HG03469 (cell line): ENCODE measurements around the gene NSMF.

Experiments
- ATAC-seq: cut with Tn5 transposase; IDR thresholded peaks from one replicate; pipeline ENCODE4 v1.9.1; 2021; ENCODE audit warnings: mild to moderate bottlenecking, moderate library complexity, moderate number of reproducible peaks; ENCODE audit not compliant: unreplicated experiment

NSMF gene

DNA sequence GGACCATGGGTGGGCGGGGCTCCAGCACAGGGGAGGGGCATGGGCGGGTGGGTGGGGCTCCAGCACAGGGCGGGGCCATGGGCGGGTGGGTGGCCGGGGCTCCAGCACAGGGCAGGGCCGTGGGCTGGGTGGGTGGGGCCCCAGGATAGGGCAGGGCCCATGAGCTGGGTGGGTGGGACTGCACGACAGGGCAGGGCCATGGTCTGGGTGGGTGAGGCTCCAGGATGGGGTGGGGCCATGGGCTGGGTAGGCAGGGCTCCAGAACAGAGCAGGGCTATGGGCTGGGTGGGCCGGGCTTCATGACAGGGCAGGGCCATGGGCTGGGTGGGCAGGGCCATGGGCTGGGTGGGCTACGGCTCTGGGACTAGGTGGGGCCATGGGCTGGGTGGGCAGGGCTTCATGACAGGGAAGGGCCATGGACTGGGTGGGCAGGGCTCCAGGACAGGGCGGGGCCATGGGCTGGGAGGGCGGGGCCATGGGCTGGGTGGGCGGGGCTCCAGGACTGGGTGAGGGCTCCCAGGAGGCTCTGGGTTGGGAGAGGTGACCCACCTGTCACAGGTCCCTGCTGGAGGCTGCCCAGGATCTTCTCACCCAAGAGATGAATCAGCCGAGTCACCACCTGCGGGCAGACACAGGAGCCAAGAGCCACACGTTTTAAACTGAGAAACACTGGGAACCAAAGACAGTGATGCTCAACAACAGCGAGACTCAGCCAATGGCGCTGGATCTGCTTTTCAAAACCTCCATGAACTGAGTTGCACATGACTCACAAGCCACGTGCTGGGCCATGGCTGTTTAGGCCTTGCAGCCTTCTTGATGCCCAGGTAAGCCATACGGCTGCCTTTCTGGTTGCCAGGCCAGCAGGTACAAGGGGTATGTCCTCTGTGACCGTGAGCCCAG is 33.6 kb upstream of the NSMF start:
- no peak for ATAC-seq

DNA sequence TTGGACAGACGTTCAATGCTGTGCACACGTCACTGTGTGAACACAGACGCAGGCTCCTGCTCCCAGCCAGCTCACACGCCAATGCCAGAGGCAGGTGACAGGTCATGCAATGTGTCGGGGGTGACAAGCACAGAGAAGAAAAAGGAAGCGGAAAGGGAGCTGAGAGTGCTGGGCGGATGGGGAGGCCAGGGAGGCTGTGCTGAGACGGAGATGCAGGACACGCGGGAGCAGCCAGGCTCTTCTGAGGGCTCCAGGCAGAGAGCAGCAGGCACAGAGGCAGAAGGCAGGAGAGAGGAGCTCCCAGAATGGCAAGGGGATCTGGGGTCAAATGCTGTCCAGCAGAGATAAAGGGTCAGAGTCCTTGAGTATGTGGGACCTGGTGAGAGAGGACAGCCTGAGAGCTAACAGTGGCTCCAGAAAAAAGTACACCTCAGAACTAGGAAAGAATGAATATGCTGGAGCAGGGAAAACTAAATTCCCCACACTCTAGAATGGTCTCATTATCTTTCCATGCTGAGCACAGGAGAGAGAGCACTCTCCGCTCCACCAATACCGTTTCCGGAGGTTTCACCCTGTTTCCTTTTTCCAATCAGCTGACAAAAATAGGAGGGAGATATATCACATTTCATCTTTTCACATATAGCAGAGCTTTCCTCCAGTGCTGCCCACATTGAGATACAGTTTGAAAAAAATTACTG is 32.8 kb upstream of the NSMF start:
- no peak for ATAC-seq

DNA sequence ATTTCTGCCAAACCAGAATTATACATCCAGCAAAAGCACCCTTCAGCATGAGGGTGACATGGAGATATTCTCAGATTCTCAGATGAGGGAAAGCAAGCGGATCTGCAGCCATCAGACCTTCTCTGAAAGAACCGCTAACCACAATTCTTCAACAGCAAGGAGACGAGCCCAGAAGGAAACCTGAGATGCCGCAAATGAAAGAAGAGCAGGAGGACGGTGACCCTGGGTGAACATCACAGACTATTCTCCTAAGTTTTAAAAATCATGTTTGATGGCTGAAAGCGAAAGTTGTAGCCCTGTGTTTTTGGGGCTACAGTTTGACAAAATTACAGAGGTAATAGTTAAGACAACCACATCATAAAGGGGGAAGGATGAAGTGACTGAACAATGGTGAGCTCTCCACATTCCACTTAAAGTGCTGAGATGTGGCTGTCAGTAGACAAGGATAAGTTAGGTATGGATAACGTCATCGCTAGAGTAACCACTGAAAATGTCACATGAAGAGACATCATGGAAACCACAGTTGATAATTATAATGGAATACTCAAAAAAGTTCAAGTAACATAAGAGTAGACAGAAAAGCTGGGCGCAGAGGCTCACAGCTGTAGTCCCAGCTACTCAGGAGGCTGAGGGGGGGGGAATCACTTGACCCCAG is 31.5 kb upstream of the NSMF start:
- no peak for ATAC-seq

DNA sequence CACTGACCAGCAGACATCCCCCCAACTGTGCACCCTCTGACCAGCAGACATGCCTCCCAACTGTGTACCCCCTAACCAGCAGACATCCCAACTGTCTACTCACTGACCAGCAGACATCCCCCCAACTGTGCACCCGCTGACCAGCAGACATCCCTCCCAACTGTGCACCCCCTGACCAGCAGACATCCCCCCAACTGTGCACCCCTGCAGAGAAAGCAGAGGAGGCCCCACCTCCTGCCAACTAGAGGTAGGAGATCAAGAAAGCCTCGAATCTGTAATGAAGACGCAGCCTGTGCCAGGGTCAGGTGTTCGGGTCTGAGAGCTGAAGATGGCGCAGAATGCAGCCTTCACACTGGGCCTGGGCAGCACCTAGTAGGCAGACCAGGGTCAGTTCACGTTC is 29.8 kb upstream of the NSMF start:
- ATAC-seq, result no peak

DNA sequence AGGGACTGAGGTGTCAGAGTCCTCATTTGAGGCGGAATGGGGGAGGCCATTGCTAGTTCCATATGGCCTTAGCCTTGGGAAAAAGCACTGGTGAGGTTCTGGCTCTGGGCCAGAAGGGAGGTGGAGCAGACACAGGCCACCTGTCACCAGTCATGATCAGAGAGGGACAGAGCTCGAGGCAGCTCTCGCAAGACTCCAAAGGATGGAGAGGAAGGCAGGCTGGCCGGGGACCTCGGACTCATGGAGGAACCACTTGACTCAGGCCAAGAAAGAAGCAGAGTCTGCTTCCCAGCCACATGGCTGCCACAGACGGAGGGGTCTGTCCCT is 29.2 kb upstream of the NSMF start:
- ATAC-seq, result no peak

- ATAC-seq, result no peak
Observed at GRCh38 chr9:137487454-137488326, 28.6 kb upstream of the NSMF start.

- no peak for ATAC-seq
Observed at GRCh38 chr9:137486545-137487453, 27.7 kb upstream of the NSMF start.

DNA sequence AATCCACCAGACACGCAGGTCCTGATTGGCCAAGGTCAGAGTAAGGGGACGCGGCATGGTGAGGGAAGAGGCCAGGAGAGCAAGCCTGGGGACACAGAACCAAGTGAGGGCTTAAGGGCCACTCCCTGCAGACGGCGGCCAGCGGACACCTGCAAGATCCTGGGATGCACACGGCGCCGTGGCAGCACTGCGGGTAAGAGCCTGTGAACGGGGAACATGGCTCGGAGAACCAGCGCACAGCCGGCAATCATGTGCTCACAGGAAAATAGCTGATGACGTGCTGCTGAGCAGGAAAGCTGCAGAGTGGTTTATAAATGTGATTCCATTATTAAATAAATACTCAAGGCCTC is 27.0 kb upstream of the NSMF start:
- no peak for ATAC-seq

- ATAC-seq, result no peak
Observed at GRCh38 chr9:137485343-137486140, 26.4 kb upstream of the NSMF start.

DNA sequence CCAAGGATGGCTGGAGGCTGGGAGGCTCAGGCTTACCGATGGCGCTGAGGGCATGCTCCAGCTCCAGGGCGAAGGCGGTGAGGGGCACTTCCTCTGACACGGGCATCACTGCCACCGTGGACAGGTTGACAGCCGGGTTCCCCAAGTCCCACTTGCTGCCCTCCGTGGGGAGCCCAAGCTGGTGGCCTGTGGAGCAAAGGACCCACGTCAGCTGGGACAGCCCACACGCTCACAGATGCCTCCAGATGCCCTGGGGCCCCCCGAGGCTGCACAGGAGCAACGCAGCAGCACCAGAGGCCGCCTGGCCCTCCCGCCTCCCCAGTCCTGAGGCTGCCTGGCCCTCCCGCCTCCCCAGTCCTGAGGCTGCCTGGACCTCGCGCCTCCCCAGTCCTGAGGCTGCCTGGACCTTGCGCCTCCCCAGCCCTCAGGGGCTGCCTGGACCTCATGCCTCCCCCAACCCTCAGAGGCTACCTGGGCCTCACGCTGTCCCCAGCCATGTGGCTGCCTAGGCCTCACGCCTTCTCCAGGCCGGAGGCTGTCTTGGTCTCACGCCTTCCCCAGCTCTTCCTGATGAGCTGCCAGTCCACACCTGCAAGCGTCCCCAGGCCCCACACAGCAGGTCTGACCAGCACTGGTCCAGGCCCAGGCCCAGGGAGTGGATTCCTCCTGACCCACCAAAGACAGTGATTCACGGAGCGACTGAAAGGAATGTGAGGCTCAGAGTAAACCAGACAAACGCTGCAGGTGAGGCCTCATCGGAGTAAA is 25.6 kb upstream of the NSMF start:
- no peak for ATAC-seq

DNA sequence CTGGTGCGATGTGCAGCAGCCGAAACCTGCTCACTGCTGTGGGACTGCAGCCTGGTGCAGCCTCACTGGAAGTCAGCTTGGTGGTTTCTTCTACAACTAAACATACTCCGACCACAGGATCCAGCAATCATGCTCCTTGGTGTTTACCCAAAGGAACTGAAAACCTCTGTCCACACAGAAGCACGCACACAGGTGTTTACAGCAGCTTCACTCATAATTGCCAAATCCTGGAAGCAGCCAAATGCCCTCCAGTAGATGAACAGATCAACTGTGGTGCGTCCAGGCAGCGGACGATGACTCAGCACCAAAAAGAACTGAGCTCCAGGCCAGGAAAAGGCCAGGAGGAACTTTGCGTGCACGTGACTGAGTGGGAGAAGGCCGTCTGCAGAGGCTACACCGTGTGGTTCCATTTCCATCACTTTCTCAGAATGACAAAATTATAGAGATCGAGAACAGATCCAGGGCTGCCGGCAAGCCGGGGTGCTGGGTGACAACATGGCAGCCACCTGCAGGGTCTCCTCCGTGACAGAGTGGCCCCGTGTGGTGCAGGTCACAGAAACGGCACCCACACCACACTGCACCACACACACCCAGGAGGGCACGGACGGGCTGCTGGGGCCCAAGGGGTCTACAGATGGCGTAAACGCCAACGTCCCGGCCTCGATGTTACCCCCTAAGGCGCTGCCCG is 23.1 kb upstream of the NSMF start:
- ATAC-seq, result no peak

GRCh38 chr9:137480686-137481683 is 21.9 kb upstream of the NSMF start:
- no peak for ATAC-seq

DNA sequence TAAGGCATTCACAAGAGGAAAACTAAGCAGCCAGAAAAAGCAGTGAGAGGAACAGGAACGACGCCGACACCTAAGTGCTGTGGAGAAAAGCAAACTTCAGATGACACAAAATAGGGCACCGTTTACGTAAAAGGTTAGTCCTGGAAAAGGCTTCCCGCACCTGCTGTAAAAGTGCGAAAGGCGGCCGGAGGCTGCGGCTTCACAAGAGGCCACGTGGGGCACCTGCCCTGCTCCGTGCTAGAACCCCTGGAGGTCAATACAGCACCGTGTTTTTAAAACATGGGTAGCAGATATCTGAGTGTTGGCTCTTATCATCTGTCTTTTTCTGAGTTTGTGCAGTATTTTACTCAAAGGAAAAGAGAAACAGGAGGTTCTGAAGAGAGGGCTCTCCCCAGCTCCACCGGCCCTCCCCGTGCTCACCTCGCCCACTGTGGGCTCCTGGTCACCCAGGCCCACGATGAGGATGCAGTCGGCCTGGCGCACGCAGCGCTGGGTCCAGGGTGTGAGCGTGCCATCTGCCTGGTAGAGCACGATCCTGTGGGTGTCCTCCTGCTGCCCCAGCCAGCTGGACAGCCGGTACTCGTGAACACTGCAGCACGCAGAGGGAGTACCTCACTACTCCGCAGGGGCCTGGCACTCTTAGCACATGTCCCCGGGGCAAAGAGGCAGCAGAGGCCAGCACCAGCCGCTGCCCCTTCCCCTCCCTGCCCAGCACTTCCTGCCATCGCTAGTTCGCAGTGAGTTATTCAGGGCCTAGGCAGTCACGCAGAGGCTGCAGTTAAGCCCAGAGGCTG is 21.0 kb upstream of the NSMF start:
- ATAC-seq, result no peak

DNA sequence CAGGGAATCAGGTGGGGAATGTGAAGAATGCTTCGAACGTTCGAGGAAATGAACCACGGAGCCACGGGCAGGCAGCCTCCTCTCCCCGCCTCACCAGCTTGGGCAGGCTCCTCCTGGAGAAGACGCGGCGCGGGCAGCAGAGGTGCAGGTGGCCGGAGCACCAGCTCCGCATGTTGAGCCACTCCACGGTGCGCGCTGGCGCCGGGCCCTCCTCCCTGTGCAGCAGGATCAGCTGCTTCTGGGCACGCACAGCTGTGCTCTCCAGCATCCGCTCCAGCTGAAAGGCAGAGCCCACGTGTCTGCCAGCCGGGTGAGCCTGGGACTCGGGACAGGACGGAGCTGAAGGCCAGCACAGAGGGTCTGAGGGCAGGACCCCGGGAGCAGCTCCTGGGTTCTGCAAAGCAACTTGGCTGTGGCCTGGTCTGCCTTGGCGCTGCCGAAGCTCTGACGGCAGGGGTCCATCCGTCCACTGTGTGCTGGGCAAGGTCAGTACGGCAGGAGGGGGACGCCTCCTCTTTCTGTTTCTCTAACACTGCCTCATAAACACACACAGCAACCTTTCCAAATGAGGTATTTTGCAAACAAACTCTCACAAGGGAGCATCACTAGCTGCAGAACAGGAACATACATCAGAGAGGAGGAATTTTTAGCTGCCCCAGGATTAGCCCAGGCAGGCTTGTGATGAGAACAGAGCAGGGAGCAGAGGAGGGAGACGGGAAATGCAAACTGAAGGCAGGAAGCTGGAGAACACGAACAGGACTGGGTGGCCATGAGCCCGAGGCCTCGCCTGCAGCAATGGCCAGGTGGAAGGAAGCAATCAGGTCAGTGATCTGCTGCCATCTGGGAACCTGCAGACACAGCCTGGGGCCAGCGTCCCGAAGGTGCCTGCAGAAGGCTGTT is 20.1 kb upstream of the NSMF start:
- ATAC-seq, result no peak

GRCh38 chr9:137478613-137478961 is 19.5 kb upstream of the NSMF start:
- ATAC-seq, result no peak
